Subcutaneous preadipocyte (primary cell): ENCODE measurements around the gene PADI4. TPM values are rescaled to one million over a fixed set of nuclear protein-coding genes. Genes with fewer than 3 reads are reported as not detected.

Experiments
- small RNA-seq: library from RNA; depleted of rRNA; stranded (forward); fragments of <200 nt; gene quantifications from one replicate; pipeline ENCODE3, GENCODE V24; 2012
- total RNA-seq: library from RNA; depleted of rRNA; stranded (reverse); fragments of >200 nt; gene quantifications from 2 replicates; pipeline ENCODE4 v1.2.3, GENCODE V29; 2012

Gene PADI4
- total RNA-seq = not detected in 2 replicates

GRCh38 chr1:17307946-17308345, at the start of gene PADI4:
Gene PADI4, plus strand, starts transcription at chr1:17308197. Its CDS starts 26 bp downstream, at chr1:17308223.

GRCh38 chr1:17371896-17372295, 63.9 kb downstream of the PADI4 start, which contains the start of gene PADI6:
Gene PADI6, plus strand, starts transcription at chr1:17372196. Its CDS starts 50 bp downstream, at chr1:17372246.

Small RNAs within 50 kb of the gene (small RNA-seq; reads per million reads assigned to genes)
- not detected for gene MIR3972

Other genes starting within 250 kb of the PADI4 start
- not detected in 2 replicates for gene PADI2, start 188.7 kb upstream of the PADI4 start, total RNA-seq
- gene PADI1, start 103.1 kb upstream of the PADI4 start, total RNA-seq = not detected in 2 replicates
- gene PADI3, start 59.1 kb upstream of the PADI4 start, total RNA-seq = not detected in 2 replicates
- not detected in 2 replicates for gene PADI6, start 64.0 kb downstream of the PADI4 start, total RNA-seq
- gene RCC2, start 131.5 kb downstream of the PADI4 start, total RNA-seq = 43.4 and 60.4 TPM in 2 replicates
- gene ARHGEF10L, start 231.5 kb downstream of the PADI4 start, total RNA-seq = 16.5 and 17.2 TPM in 2 replicates